T-helper 1 cell treated with Interleukin-12 subunit alpha and Interleukin-12 subunit beta and Interleukin-4 antibody, amounts not matched to agents 30 μg/mL and 1 μg/mL, for 36 hours (primary cell): Measurements from ENCODE around the gene C1QTNF4.
"Not testable (repeated sequence)": the region's sequence is repeated elsewhere in the genome, so short reads cannot be mapped to it uniquely, and the experiment has no call there.

Experiments
- H3K27ac Mint-ChIP-seq: one replicate; pipeline ENCODE4 v1.8.0; 2021; ENCODE audit warnings: mild to moderate bottlenecking, mixed read lengths
- H3K27me3 Mint-ChIP-seq: one replicate; pipeline ENCODE4 v1.8.0; 2021; ENCODE audit warnings: low read depth, mixed read lengths
- H3K36me3 Mint-ChIP-seq: one replicate; pipeline ENCODE4 v1.8.0; 2021; ENCODE audit warnings: low read depth, mixed read lengths
- H3K4me1 Mint-ChIP-seq: one replicate; pipeline ENCODE4 v1.8.0; 2021; ENCODE audit warnings: low read depth, mixed read lengths
- H3K4me3 Mint-ChIP-seq: one replicate; pipeline ENCODE4 v1.8.0; 2021; ENCODE audit warnings: mild to moderate bottlenecking, moderate library complexity, mixed read lengths
- H3K9me3 Mint-ChIP-seq: one replicate; pipeline ENCODE4 v1.8.0; 2021; ENCODE audit warnings: mixed read lengths

C1QTNF4 gene

GRCh38 chr11:47565340-47566148 is 28.7 kb downstream of the C1QTNF4 start, which contains the start of gene PTPMT1:
TSS of gene PTPMT1 (plus strand) at chr11:47565599. CDS start at chr11:47565623, 24 bp downstream.
- H3K4me1 Mint-ChIP-seq, result peaks cover 6% of the 10 kb centered on the region
- H3K27ac Mint-ChIP-seq, result peak within 1 kb of the TSS; percentile 65
- H3K9me3 Mint-ChIP-seq, result no peaks in the 10 kb centered on the region
- H3K36me3 Mint-ChIP-seq, result peaks cover 9% of the 10 kb centered on the region
- H3K4me3 Mint-ChIP-seq, result peak within 1 kb of the TSS; percentile 81
- no peaks in the 10 kb centered on the region for H3K27me3 Mint-ChIP-seq

- peaks cover 6% of the 10 kb centered on the region for H3K4me1 Mint-ChIP-seq
- no peaks in the 10 kb centered on the region for H3K9me3 Mint-ChIP-seq
- no peaks in the 10 kb centered on the region for H3K27me3 Mint-ChIP-seq
- H3K27ac Mint-ChIP-seq, result peak overlapping the region; percentile 63
- peak overlapping the region; percentile 67 for H3K4me3 Mint-ChIP-seq
- H3K36me3 Mint-ChIP-seq, result peaks cover 6% of the 10 kb centered on the region
Measured at GRCh38 chr11:47564933-47565339, 29.3 kb downstream of the C1QTNF4 start.

- H3K4me1 Mint-ChIP-seq, result not testable (repeated sequence)
Measured at GRCh38 chr11:47564366-47564765, 29.8 kb downstream of the C1QTNF4 start.

GRCh38 chr11:47562393-47562792 is 31.8 kb downstream of the C1QTNF4 start:
- H3K27me3 Mint-ChIP-seq, H3K9me3 Mint-ChIP-seq, H3K27ac Mint-ChIP-seq, H3K4me3 Mint-ChIP-seq, H3K4me1 Mint-ChIP-seq, H3K36me3 Mint-ChIP-seq: not testable (repeated sequence)

More at GRCh38 chr11:47564366-47564765, 29.8 kb downstream of the C1QTNF4 start:
- Mint-ChIP-seq H3K27ac (peak overlapping the region; percentile 9), H3K4me3 (peak overlapping the region; percentile 25)
- H3K36me3 Mint-ChIP-seq, H3K27me3 Mint-ChIP-seq, H3K9me3 Mint-ChIP-seq: not testable (repeated sequence)

- no peak overlapping the region for H3K27ac Mint-ChIP-seq
- H3K27me3 Mint-ChIP-seq, result no peaks in the 10 kb centered on the region
- H3K36me3 Mint-ChIP-seq, result no peaks in the 10 kb centered on the region
- H3K4me3 Mint-ChIP-seq, result no peak overlapping the region
- H3K9me3 Mint-ChIP-seq, result no peaks in the 10 kb centered on the region
- H3K4me1 Mint-ChIP-seq, result no peaks in the 10 kb centered on the region
Measured at GRCh38 chr11:47560426-47560825, 33.8 kb downstream of the C1QTNF4 start.

- Mint-ChIP-seq H3K4me3 (no peak overlapping the region), H3K27ac (no peak overlapping the region), H3K36me3 (no peaks in the 10 kb centered on the region), H3K27me3 (no peaks in the 10 kb centered on the region), H3K9me3 (no peaks in the 10 kb centered on the region), H3K4me1 (peaks cover 5% of the 10 kb centered on the region)
Measured at GRCh38 chr11:47558695-47559094, 35.5 kb downstream of the C1QTNF4 start.

- not testable (repeated sequence) for H3K36me3 Mint-ChIP-seq, H3K9me3 Mint-ChIP-seq, H3K27me3 Mint-ChIP-seq, H3K4me3 Mint-ChIP-seq, H3K27ac Mint-ChIP-seq
- H3K4me1 Mint-ChIP-seq, result peaks cover 14% of the 10 kb centered on the region
Measured at GRCh38 chr11:47557004-47557403, 37.2 kb downstream of the C1QTNF4 start.

- Mint-ChIP-seq H3K27me3 (no peaks in the 10 kb centered on the region), H3K27ac (peak overlapping the region; percentile 57), H3K36me3 (peaks cover 14% of the 10 kb centered on the region), H3K9me3 (no peaks in the 10 kb centered on the region), H3K4me1 (peaks cover 35% of the 10 kb centered on the region), H3K4me3 (peak overlapping the region; percentile 84)
Measured at GRCh38 chr11:47553406-47553743, 40.8 kb downstream of the C1QTNF4 start.

- no peaks in the 10 kb centered on the region for H3K9me3 Mint-ChIP-seq
- H3K4me1 Mint-ChIP-seq, result peaks cover 37% of the 10 kb centered on the region
- H3K4me3 Mint-ChIP-seq, result peak within 1 kb of the TSS; percentile 99
- no peaks in the 10 kb centered on the region for H3K27me3 Mint-ChIP-seq
- peaks cover 17% of the 10 kb centered on the region for H3K36me3 Mint-ChIP-seq
- peak within 1 kb of the TSS; percentile 96 for H3K27ac Mint-ChIP-seq
Measured at GRCh38 chr11:47552566-47553405, 41.4 kb downstream of the C1QTNF4 start, which contains the start of gene CELF1. TSS of gene CELF1 (minus strand) at chr11:47553132. CDS start at chr11:47499523, 53,609 bp downstream.

- Mint-ChIP-seq H3K36me3 (peaks cover 18% of the 10 kb centered on the region), H3K27me3 (no peaks in the 10 kb centered on the region), H3K4me3 (peak overlapping the region; percentile 99), H3K27ac (peak overlapping the region; percentile 96), H3K9me3 (no peaks in the 10 kb centered on the region), H3K4me1 (peaks cover 39% of the 10 kb centered on the region)
Measured at GRCh38 chr11:47552056-47552565, 42.1 kb downstream of the C1QTNF4 start.

GRCh38 chr11:47551086-47551485 is 43.1 kb downstream of the C1QTNF4 start:
- H3K36me3 Mint-ChIP-seq, result peaks cover 18% of the 10 kb centered on the region
- H3K9me3 Mint-ChIP-seq, result no peaks in the 10 kb centered on the region
- H3K4me3 Mint-ChIP-seq, result peak overlapping the region; percentile 99
- no peaks in the 10 kb centered on the region for H3K27me3 Mint-ChIP-seq
- H3K4me1 Mint-ChIP-seq, result peaks cover 41% of the 10 kb centered on the region
- peak overlapping the region; percentile 96 for H3K27ac Mint-ChIP-seq

GRCh38 chr11:47550288-47551047 is 43.7 kb downstream of the C1QTNF4 start:
- H3K4me1 Mint-ChIP-seq, result peaks cover 41% of the 10 kb centered on the region
- peaks cover 18% of the 10 kb centered on the region for H3K36me3 Mint-ChIP-seq
- H3K4me3 Mint-ChIP-seq, result peak overlapping the region; percentile 67
- no peaks in the 10 kb centered on the region for H3K27me3 Mint-ChIP-seq
- H3K9me3 Mint-ChIP-seq, result no peaks in the 10 kb centered on the region
- H3K27ac Mint-ChIP-seq, result peak overlapping the region; percentile 31

GRCh38 chr11:47546274-47546673 is 47.9 kb downstream of the C1QTNF4 start:
- H3K27me3 Mint-ChIP-seq, H3K27ac Mint-ChIP-seq, H3K9me3 Mint-ChIP-seq, H3K4me3 Mint-ChIP-seq: not testable (repeated sequence)
- Mint-ChIP-seq H3K4me1 (peaks cover 33% of the 10 kb centered on the region), H3K36me3 (peaks cover 15% of the 10 kb centered on the region)

- Mint-ChIP-seq H3K9me3 (no peaks in the 10 kb centered on the region), H3K4me3 (no peak overlapping the region), H3K27ac (no peak overlapping the region), H3K27me3 (no peaks in the 10 kb centered on the region), H3K4me1 (peaks cover 34% of the 10 kb centered on the region), H3K36me3 (peaks cover 17% of the 10 kb centered on the region)
Measured at GRCh38 chr11:47545298-47545697, 48.9 kb downstream of the C1QTNF4 start.
